Neuronal stem cell (in vitro differentiated cells): ENCODE measurements around the gene RAPGEF6.

Experiments
- DNase-seq: peaks from one replicate; pipeline ENCODE4 v3.0.0-alpha.2; 2013; ENCODE audit warnings: low spot score
- H2AFZ ChIP-seq: one replicate; pipeline ENCODE4 v1.6.1; 2013; ENCODE audit warnings: mild to moderate bottlenecking, low read length, inconsistent platforms
- H2AK5ac ChIP-seq: 2 replicates; pipeline ENCODE4 v1.6.1; 2013; ENCODE audit warnings: low read depth, mild to moderate bottlenecking, inconsistent platforms, low read length, moderate library complexity, mixed read lengths
- H2BK120ac ChIP-seq: 2 replicates; pipeline ENCODE4 v1.6.1; 2013; ENCODE audit warnings: low read depth, mild to moderate bottlenecking, inconsistent platforms, low read length, moderate library complexity, mixed read lengths
- H2BK12ac ChIP-seq: one replicate; pipeline ENCODE4 v1.6.1; 2013; ENCODE audit warnings: low read length, inconsistent platforms
- H2BK15ac ChIP-seq: 2 replicates; pipeline ENCODE4 v1.6.1; 2013; ENCODE audit warnings: mild to moderate bottlenecking, low read length, inconsistent platforms, mixed read lengths
- H2BK5ac ChIP-seq: one replicate; pipeline ENCODE4 v1.6.1; 2013; ENCODE audit warnings: inconsistent platforms, mild to moderate bottlenecking, low read length, moderate library complexity
- H3K14ac ChIP-seq: one replicate; pipeline ENCODE4 v1.6.1; 2013; ENCODE audit warnings: low read length, inconsistent platforms
- H3K18ac ChIP-seq: 2 replicates; pipeline ENCODE4 v1.6.1; 2013; ENCODE audit warnings: low read length, inconsistent platforms
- H3K23ac ChIP-seq: 2 replicates; pipeline ENCODE4 v1.6.1; 2013; ENCODE audit warnings: low read depth, mild to moderate bottlenecking, mixed read lengths, low read length, inconsistent platforms; ENCODE audit not compliant: poor library complexity
- H3K27ac ChIP-seq: replicated peaks from 3 replicates; pipeline ENCODE4 v1.5.1; 2013; ENCODE audit warnings: low read length, inconsistent platforms
- H3K27me3 ChIP-seq, 3 experiments: 2 replicates each; pipeline ENCODE4 v1.6.1; 2013; ENCODE audit warnings: low read length in 3 of 3, mild to moderate bottlenecking in 2 of 3, inconsistent platforms in 1 of 3, low read depth in 1 of 3, mixed read lengths in 1 of 3, moderate library complexity in 1 of 3; ENCODE audit not compliant: control insufficient read depth in 3 of 3, insufficient read depth in 3 of 3
- H3K36me3 ChIP-seq, 2 donors: replicated peaks in 1 of 2; 2 replicates each; pipeline ENCODE4 v1.6.1; 2013; ENCODE audit warnings: low read length in 2 of 2; ENCODE audit not compliant: control insufficient read depth in 2 of 2, insufficient read depth in 2 of 2
- H3K4ac ChIP-seq: 2 replicates; pipeline ENCODE4 v1.6.1; 2013; ENCODE audit warnings: inconsistent platforms, mild to moderate bottlenecking, low read length, moderate library complexity
- H3K4me1 ChIP-seq, 2 donors: 1 replicate in 1 of 2; 2 replicates in 1 of 2; pipeline ENCODE4 v1.6.1; 2013; ENCODE audit warnings: low read length in 2 of 2, low read depth in 1 of 2; ENCODE audit not compliant: control insufficient read depth in 2 of 2, insufficient read depth in 1 of 2
- H3K4me2 ChIP-seq: one replicate; pipeline ENCODE4 v1.6.1; 2013; ENCODE audit warnings: mild to moderate bottlenecking, low read length, inconsistent platforms; ENCODE audit not compliant: insufficient read depth, poor library complexity, severe bottlenecking
- H3K4me3 ChIP-seq, 2 donors: 2 replicates each; pipeline ENCODE4 v1.5.1; 2013; ENCODE audit warnings: low read length in 2 of 2, mild to moderate bottlenecking in 2 of 2, inconsistent platforms in 1 of 2, moderate library complexity in 1 of 2
- H3K79me1 ChIP-seq: one replicate; pipeline ENCODE4 v1.6.1; 2013; ENCODE audit warnings: low read depth, mild to moderate bottlenecking, inconsistent platforms, low read length, moderate library complexity
- H3K9ac ChIP-seq: one replicate; pipeline ENCODE4 v1.6.1; 2013; ENCODE audit warnings: mild to moderate bottlenecking, low read depth, low read length, inconsistent platforms; ENCODE audit not compliant: poor library complexity
- H3K9me3 ChIP-seq, 2 donors: replicated peaks in 1 of 2; 2 replicates each; pipeline versions ENCODE3 to v1.6.1; 2013; ENCODE audit warnings: low read length in 2 of 2, mild to moderate bottlenecking in 2 of 2, inconsistent platforms in 1 of 2, low read depth in 1 of 2, mixed read lengths in 1 of 2, moderate library complexity in 1 of 2; ENCODE audit not compliant: control insufficient read depth in 2 of 2, insufficient read depth in 1 of 2
- H4K8ac ChIP-seq: one replicate; pipeline ENCODE4 v1.6.1; 2013; ENCODE audit warnings: low read depth, mild to moderate bottlenecking, inconsistent platforms, low read length, moderate library complexity
- H4K91ac ChIP-seq: one replicate; pipeline ENCODE4 v1.6.1; 2013; ENCODE audit warnings: low read length, low read depth, mild to moderate bottlenecking, inconsistent platforms; ENCODE audit not compliant: poor library complexity
- WGBS, 2 donors: extraction: QIAGEN DNeasy Blood & Tissue Kit; methylation state at CpG; one replicate each; pipeline ENCODE4 v1.1.7; 2013; ENCODE audit warnings: missing lambda C conversion rate in 2 of 2, mixed read lengths in 1 of 2; ENCODE audit not compliant: insufficient read length in 2 of 2, insufficient replicate concordance in 1 of 2; ENCODE audit errors: extremely low coverage in 2 of 2; 5-methylcytosine and 5-hydroxymethylcytosine counted together

RAPGEF6 gene

GRCh38 chr5:131654309-131654708 is 19.3 kb upstream of the RAPGEF6 start:
- H3K9ac ChIP-seq: no peak overlapping the region
- no peak overlapping the region for H4K91ac ChIP-seq
- no peak overlapping the region for H2BK5ac ChIP-seq
- H2BK12ac ChIP-seq: no peak overlapping the region
- no peaks in the 10 kb centered on the region for H3K27me3 ChIP-seq
- no peaks in the 10 kb centered on the region for H3K4me1 ChIP-seq
- H2BK120ac ChIP-seq: no peak overlapping the region
- no peak overlapping the region for H3K4me3 ChIP-seq
- peaks cover 0 to 4% of the 10 kb centered on the region in 2 donors for H3K9me3 ChIP-seq
- no peak overlapping the region for H2AK5ac ChIP-seq
- DNase-seq: no peak
- H3K79me1 ChIP-seq: no peaks in the 10 kb centered on the region
- H4K8ac ChIP-seq: no peak overlapping the region
- no peak overlapping the region for H3K4me2 ChIP-seq
- no peak overlapping the region for H3K4ac ChIP-seq
- peaks cover 7 to 54% of the 10 kb centered on the region in 2 donors for H3K36me3 ChIP-seq
- H3K27ac ChIP-seq: no peak overlapping the region
- no peak overlapping the region for H2BK15ac ChIP-seq
- H3K14ac ChIP-seq: no peak overlapping the region
- no CpG with 5 or more reads among the region's 2 CpGs for WGBS, 2 donors
- no peak overlapping the region for H3K23ac ChIP-seq
- no peak overlapping the region for H3K18ac ChIP-seq
- no peak overlapping the region for H2AFZ ChIP-seq

- no peak overlapping the region for H2AK5ac ChIP-seq
- no peak overlapping the region for H3K4me2 ChIP-seq
- no peak overlapping the region for H4K91ac ChIP-seq
- H3K79me1 ChIP-seq: no peaks in the 10 kb centered on the region
- H2BK120ac ChIP-seq: no peak overlapping the region
- peaks cover 4 to 74% of the 10 kb centered on the region in 2 donors for H3K36me3 ChIP-seq
- H3K9ac ChIP-seq: no peak overlapping the region
- no peak overlapping the region for H4K8ac ChIP-seq
- no peak overlapping the region for H3K4me3 ChIP-seq
- H3K27me3 ChIP-seq: no peaks in the 10 kb centered on the region
- WGBS, 2 donors: no CpG with 5 or more reads among the region's 3 CpGs
- H2BK12ac ChIP-seq: no peak overlapping the region
- no peak overlapping the region for H2BK5ac ChIP-seq
- no peak overlapping the region for H3K27ac ChIP-seq
- H2AFZ ChIP-seq: no peak overlapping the region
- no peak overlapping the region for H3K18ac ChIP-seq
- DNase-seq: no peak
- no peak overlapping the region for H3K23ac ChIP-seq
- H2BK15ac ChIP-seq: no peak overlapping the region
- no peaks in the 10 kb centered on the region for H3K4me1 ChIP-seq
- H3K4ac ChIP-seq: no peak overlapping the region
- peaks cover 0 to 4% of the 10 kb centered on the region in 2 donors for H3K9me3 ChIP-seq
- no peak overlapping the region for H3K14ac ChIP-seq
Measured at GRCh38 chr5:131649161-131649560, 14.1 kb upstream of the RAPGEF6 start.

- H2AFZ ChIP-seq: no peak overlapping the region
- H4K91ac ChIP-seq: no peak overlapping the region
- no peak overlapping the region for H4K8ac ChIP-seq
- no peaks in the 10 kb centered on the region for H3K27me3 ChIP-seq
- H3K79me1 ChIP-seq: no peaks in the 10 kb centered on the region
- peaks cover 2 to 75% of the 10 kb centered on the region in 2 donors for H3K36me3 ChIP-seq
- no peak overlapping the region for H2BK120ac ChIP-seq
- no peaks in the 10 kb centered on the region for H3K4me1 ChIP-seq
- H2BK15ac ChIP-seq: no peak overlapping the region
- DNase-seq: no peak
- no peak overlapping the region for H2BK5ac ChIP-seq
- peaks cover 0 to 4% of the 10 kb centered on the region in 2 donors for H3K9me3 ChIP-seq
- no CpG with 5 or more reads among the region's 10 CpGs for WGBS, 2 donors
- H3K23ac ChIP-seq: no peak overlapping the region
- no peak overlapping the region for H3K9ac ChIP-seq
- no peak overlapping the region for H3K4me3 ChIP-seq
- H3K4me2 ChIP-seq: no peak overlapping the region
- H3K4ac ChIP-seq: no peak overlapping the region
- H3K14ac ChIP-seq: no peak overlapping the region
- no peak overlapping the region for H2AK5ac ChIP-seq
- no peak overlapping the region for H2BK12ac ChIP-seq
- no peak overlapping the region for H3K27ac ChIP-seq
- no peak overlapping the region for H3K18ac ChIP-seq
Measured at GRCh38 chr5:131647048-131647769, 12.2 kb upstream of the RAPGEF6 start.

GRCh38 chr5:131644822-131645221 is 9.8 kb upstream of the RAPGEF6 start:
- no peak for DNase-seq
- Histone ChIP-seq H3K4me2 (no peak overlapping the region), H3K9ac (no peak overlapping the region), H2BK12ac (no peak overlapping the region), H3K27me3 (no peaks in the 10 kb centered on the region), H3K23ac (no peak overlapping the region), H3K27ac (no peak overlapping the region), H2BK15ac (no peak overlapping the region), H2BK120ac (no peak overlapping the region), H2BK5ac (no peak overlapping the region), H3K4me1 (no peaks in the 10 kb centered on the region), H3K18ac (no peak overlapping the region), H3K14ac (no peak overlapping the region), H4K8ac (no peak overlapping the region), H3K4me3 (no peak overlapping the region), H2AFZ (no peak overlapping the region), H3K9me3 (no peaks in the 10 kb centered on the region), H3K36me3 (peaks cover 2 to 55% of the 10 kb centered on the region in 2 donors), H3K4ac (no peak overlapping the region), H2AK5ac (no peak overlapping the region), H4K91ac (no peak overlapping the region), H3K79me1 (no peaks in the 10 kb centered on the region)
- no CpG with 5 or more reads among the region's 7 CpGs for WGBS, 2 donors
